ENCODE measurements around the gene TBCD.

DNA sequence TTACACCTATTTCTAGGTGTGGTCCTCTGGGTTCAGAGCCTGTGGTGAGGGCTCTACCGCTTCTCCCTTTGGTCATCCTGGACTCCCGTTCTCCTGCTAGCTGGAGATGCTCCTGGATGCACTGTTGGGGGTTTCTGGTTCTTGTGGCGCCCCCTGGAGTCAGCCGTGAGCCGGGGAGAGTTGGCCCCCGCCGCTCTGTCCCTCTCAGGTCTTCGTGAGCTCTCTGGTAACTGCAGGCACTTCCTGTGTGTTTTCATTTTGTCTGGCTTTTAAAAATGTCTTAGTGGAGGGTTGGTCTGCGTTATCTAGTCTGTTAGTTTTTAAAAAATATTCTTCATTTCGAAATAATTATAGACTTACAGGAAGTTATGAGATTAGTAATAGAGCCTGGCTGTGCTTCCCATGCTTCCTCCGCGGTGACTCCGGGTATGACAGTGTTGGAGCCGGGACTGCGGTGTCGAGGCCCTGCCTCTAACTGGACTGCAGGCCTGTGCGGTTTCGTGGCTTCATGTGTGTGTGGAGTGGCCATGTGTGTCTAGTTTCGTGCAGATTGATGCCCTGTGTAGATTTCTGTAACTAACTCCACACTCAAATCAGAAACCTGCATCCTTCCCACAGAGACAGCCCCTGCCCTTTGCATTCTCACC lies 166.0 kb downstream of the TBCD start:
- no peak for TF ChIP-seq EZH2 (IDR thresholded peaks at IDR 0.05; ENCODE audit: borderline replicate concordance, low read length)
- TF ChIP-seq, protein P1, sequence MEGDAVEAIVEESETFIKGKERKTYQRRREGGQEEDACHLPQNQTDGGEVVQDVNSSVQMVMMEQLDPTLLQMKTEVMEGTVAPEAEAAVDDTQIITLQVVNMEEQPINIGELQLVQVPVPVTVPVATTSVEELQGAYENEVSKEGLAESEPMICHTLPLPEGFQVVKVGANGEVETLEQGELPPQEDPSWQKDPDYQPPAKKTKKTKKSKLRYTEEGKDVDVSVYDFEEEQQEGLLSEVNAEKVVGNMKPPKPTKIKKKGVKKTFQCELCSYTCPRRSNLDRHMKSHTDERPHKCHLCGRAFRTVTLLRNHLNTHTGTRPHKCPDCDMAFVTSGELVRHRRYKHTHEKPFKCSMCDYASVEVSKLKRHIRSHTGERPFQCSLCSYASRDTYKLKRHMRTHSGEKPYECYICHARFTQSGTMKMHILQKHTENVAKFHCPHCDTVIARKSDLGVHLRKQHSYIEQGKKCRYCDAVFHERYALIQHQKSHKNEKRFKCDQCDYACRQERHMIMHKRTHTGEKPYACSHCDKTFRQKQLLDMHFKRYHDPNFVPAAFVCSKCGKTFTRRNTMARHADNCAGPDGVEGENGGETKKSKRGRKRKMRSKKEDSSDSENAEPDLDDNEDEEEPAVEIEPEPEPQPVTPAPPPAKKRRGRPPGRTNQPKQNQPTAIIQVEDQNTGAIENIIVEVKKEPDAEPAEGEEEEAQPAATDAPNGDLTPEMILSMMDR (conservative IDR thresholded peaks at IDR 0.05 in 1 of 2, IDR thresholded peaks at IDR 0.05 in 1 of 2; ENCODE audit: extremely low read depth in 1 of 2, insufficient read depth in 1 of 2, low read depth in 1 of 2, low read length in 2 of 2), result peak in 1 of 2 donors; percentile 29

Measured in mammary epithelial cell (primary cell).